Measurements from ENCODE around the gene RBM4.

DNA sequence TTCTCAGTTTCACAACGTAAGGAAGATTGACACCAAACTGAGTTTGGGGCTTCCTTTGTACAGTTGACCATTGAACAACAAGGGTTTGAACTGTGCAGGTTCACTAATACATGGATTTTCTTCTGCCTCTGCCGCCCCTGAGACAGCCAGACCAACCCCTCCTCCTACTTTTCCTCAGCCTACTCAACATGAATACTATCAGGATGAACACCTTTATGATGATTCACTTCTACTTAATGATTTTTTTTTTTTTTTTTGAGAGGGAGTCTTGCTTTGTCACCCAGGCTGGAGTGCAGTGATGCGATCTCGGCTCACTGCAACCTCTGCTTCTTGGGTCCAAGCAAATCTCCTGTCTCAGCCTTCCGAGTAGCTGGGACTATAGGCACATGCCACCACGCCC is 14.6 kb downstream of the RBM4 start:
- TF ChIP-seq, protein P1, sequence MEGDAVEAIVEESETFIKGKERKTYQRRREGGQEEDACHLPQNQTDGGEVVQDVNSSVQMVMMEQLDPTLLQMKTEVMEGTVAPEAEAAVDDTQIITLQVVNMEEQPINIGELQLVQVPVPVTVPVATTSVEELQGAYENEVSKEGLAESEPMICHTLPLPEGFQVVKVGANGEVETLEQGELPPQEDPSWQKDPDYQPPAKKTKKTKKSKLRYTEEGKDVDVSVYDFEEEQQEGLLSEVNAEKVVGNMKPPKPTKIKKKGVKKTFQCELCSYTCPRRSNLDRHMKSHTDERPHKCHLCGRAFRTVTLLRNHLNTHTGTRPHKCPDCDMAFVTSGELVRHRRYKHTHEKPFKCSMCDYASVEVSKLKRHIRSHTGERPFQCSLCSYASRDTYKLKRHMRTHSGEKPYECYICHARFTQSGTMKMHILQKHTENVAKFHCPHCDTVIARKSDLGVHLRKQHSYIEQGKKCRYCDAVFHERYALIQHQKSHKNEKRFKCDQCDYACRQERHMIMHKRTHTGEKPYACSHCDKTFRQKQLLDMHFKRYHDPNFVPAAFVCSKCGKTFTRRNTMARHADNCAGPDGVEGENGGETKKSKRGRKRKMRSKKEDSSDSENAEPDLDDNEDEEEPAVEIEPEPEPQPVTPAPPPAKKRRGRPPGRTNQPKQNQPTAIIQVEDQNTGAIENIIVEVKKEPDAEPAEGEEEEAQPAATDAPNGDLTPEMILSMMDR (conservative IDR thresholded peaks at IDR 0.05; ENCODE audit: low read depth, low read length) = no peak
- no peak for TF ChIP-seq EZH2 (IDR thresholded peaks at IDR 0.05; ENCODE audit: borderline replicate concordance, low read depth, low read length, poor library complexity, severe bottlenecking)
